ENCODE results near the gene SPATS2.
"Not testable (repeated sequence)": the region's sequence is repeated elsewhere in the genome, so short reads cannot be mapped to it uniquely, and the experiment has no call there.

Gene SPATS2

DNA sequence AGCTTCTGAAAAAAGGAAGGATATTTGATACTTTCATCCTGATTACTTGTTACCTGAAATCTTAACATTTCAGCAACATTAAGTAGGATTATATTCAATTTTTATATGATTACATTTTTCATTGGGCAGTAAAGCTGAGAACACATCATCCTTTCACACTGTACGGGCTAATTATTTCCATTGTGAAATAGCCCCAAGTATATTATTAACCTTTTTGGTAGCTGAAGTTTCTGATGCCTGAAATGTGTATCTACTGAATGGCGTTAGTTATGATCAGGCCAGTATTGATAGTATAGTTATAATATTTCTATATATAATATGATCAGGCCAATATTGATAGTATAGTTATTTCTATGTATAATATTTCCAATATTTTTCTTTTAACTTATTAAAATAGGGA is 10.1 kb downstream of the SPATS2 start:
- DNase-seq (ENCODE audit: low read depth, low spot score): no peak
- H3K4me3 ChIP-seq (ENCODE audit: low read depth, low read length): no peak overlapping the region
- in situ Hi-C loops (cut with HindIII; ENCODE audit: low sequenced_read_pairs): no loop called here
- TF ChIP-seq, protein P1, sequence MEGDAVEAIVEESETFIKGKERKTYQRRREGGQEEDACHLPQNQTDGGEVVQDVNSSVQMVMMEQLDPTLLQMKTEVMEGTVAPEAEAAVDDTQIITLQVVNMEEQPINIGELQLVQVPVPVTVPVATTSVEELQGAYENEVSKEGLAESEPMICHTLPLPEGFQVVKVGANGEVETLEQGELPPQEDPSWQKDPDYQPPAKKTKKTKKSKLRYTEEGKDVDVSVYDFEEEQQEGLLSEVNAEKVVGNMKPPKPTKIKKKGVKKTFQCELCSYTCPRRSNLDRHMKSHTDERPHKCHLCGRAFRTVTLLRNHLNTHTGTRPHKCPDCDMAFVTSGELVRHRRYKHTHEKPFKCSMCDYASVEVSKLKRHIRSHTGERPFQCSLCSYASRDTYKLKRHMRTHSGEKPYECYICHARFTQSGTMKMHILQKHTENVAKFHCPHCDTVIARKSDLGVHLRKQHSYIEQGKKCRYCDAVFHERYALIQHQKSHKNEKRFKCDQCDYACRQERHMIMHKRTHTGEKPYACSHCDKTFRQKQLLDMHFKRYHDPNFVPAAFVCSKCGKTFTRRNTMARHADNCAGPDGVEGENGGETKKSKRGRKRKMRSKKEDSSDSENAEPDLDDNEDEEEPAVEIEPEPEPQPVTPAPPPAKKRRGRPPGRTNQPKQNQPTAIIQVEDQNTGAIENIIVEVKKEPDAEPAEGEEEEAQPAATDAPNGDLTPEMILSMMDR (IDR thresholded peaks at IDR 0.05; ENCODE audit: low read depth, low read length): no peak

DNA sequence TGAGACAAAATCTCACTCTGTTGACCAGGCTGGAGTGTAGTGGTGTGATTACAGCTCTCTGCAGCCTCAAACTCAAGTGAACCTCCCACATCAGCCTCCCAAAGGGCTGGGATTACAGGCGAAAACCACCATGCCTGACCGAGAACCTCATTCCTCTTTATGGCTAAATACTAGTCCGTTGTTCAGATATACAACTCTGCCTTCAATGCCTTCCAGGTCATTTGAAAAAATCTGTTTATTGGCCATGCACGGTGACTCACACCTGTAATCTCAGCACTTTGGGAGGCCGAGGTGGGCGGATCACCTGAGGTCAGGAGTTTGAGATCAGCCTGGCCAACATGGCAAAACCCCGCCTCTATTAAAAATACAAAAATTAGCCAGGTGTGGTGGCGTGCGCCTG is 12.9 kb downstream of the SPATS2 start:
- H3K4me3 ChIP-seq (ENCODE audit: low read depth, low read length); DNase-seq (ENCODE audit: low read depth, low spot score); in situ Hi-C loops (cut with HindIII; ENCODE audit: low sequenced_read_pairs): not testable (repeated sequence)

GRCh38 chr12:49388682-49389386 is 21.6 kb downstream of the SPATS2 start:
- TF ChIP-seq, protein P1 (IDR thresholded peaks at IDR 0.05; ENCODE audit: low read depth, low read length): no peak
- in situ Hi-C loops (cut with HindIII; ENCODE audit: low sequenced_read_pairs): no loop called here
- DNase-seq (ENCODE audit: low read depth, low spot score): no peak
- H3K4me3 ChIP-seq (ENCODE audit: low read depth, low read length): no peak overlapping the region

DNA sequence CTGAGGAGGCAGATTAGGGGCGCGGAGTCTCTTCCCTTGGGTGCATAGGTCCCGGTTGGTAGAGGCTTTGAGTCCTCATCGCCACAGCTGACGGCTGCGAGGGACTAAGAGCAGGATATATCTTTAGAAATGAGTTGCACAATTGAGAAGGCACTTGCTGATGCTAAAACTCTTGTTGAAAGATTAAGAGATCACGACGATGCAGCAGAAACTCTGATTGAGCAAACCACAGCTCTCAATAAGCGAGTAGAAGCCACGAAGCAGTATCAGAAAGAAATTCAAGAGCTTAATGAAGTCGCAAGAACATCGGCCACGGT is 22.1 kb downstream of the SPATS2 start:
- H3K4me3 ChIP-seq (ENCODE audit: low read depth, low read length): no peak overlapping the region
- TF ChIP-seq, protein P1 (IDR thresholded peaks at IDR 0.05; ENCODE audit: low read depth, low read length): no peak
- DNase-seq (ENCODE audit: low read depth, low spot score): no peak
- in situ Hi-C loops (cut with HindIII; ENCODE audit: low sequenced_read_pairs): no loop called here

DNA sequence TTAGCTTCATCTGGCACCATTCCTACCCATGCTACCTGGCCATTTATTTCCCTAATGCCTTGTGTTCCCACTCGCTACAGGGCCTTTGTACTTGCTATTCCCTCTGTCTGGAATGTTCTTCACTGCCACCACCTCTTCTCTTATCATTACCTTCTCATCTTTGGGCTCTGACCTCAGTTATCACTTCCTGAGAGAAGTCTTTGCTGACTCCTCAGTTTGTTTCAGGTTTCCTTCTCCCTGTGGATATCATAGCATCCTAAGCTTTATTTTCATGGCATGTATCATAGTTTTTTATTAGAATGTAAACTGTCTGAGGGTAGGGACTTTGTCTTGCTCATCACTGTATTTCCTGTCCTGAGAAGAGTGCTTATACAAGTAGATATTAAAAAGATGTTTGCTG is 29.7 kb downstream of the SPATS2 start:
- TF ChIP-seq, protein P1 (IDR thresholded peaks at IDR 0.05; ENCODE audit: low read depth, low read length): no peak
- in situ Hi-C loops (cut with HindIII; ENCODE audit: low sequenced_read_pairs): no loop called here
- no peak for DNase-seq (ENCODE audit: low read depth, low spot score)
- no peak overlapping the region for H3K4me3 ChIP-seq (ENCODE audit: low read depth, low read length)

- H3K4me3 ChIP-seq (ENCODE audit: low read depth, low read length): no peak overlapping the region
- no peak for DNase-seq (ENCODE audit: low read depth, low spot score)
- TF ChIP-seq, protein P1 (IDR thresholded peaks at IDR 0.05; ENCODE audit: low read depth, low read length): no peak
- in situ Hi-C loops (cut with HindIII; ENCODE audit: low sequenced_read_pairs): no loop called here
These were observed 33.0 kb downstream of the SPATS2 start for GRCh38 chr12:49400304-49400703.

- TF ChIP-seq, protein P1 (IDR thresholded peaks at IDR 0.05; ENCODE audit: low read depth, low read length): no peak
- H3K4me3 ChIP-seq (ENCODE audit: low read depth, low read length): no peak overlapping the region
- no peak for DNase-seq (ENCODE audit: low read depth, low spot score)
- in situ Hi-C loops (cut with HindIII; ENCODE audit: low sequenced_read_pairs): no loop called here
These were observed 36.7 kb downstream of the SPATS2 start for GRCh38 chr12:49403971-49404450.

All from astrocyte of the spinal cord (primary cell).